ENCODE measurements around the gene CFAP57. TPM values are rescaled to one million over a fixed set of nuclear protein-coding genes. Genes with fewer than 3 reads are reported as not detected.

The CFAP57 gene
- total and polyA plus RNA-seq, 9 donors: 0.13 to 13.2 (median 0.71) TPM

DNA sequence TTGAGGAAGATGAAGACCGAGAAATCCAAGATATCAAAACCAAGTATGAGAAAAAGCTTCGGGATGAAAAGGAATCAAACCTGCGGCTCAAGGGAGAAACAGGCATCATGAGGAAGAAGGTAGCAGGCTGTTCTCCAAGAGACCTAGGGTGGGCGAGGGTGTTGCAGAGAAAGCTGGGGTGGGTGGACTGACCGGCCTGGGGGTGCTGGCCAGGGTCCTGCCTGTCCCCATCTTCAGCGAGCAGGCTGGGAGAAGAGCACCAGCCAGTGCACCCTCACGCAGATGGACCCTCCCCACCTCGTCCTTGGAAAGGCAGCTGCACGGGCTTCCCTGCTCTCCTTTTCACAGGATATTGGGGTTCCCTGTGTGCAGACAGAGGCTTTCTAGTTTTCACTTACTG lies 50.7 kb downstream of the CFAP57 start:
- Histone ChIP-seq H3K27me3 (no peaks in the 10 kb centered on the region), H3K4me3 (no peak overlapping the region), H3K36me3 (no peaks in the 10 kb centered on the region), H3K27ac (no peak overlapping the region), H3K4me1 (ENCODE audit: insufficient read depth) (no peaks in the 10 kb centered on the region), H3K9me3 (no peaks in the 10 kb centered on the region)
- no peak for DNase-seq
- intact Hi-C loops (cut with DNase I): loop anchor here in 2 of 4 donors (10.0 kb wide), 3 partner anchors 192 to 712 kb away; partner anchors contain the start of gene ARTN (in 1 of the 2)
- 48 to 62% (median 54%) methylated on average over 9 of the region's 9 CpGs for WGBS, 3 donors
- TF ChIP-seq, protein P1, sequence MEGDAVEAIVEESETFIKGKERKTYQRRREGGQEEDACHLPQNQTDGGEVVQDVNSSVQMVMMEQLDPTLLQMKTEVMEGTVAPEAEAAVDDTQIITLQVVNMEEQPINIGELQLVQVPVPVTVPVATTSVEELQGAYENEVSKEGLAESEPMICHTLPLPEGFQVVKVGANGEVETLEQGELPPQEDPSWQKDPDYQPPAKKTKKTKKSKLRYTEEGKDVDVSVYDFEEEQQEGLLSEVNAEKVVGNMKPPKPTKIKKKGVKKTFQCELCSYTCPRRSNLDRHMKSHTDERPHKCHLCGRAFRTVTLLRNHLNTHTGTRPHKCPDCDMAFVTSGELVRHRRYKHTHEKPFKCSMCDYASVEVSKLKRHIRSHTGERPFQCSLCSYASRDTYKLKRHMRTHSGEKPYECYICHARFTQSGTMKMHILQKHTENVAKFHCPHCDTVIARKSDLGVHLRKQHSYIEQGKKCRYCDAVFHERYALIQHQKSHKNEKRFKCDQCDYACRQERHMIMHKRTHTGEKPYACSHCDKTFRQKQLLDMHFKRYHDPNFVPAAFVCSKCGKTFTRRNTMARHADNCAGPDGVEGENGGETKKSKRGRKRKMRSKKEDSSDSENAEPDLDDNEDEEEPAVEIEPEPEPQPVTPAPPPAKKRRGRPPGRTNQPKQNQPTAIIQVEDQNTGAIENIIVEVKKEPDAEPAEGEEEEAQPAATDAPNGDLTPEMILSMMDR (IDR thresholded peaks at IDR 0.05): no peak
- no peak for TF ChIP-seq POLR2A (IDR thresholded peaks at IDR 0.05)
- no peak for TF ChIP-seq EP300 (IDR thresholded peaks at IDR 0.05)

DNA sequence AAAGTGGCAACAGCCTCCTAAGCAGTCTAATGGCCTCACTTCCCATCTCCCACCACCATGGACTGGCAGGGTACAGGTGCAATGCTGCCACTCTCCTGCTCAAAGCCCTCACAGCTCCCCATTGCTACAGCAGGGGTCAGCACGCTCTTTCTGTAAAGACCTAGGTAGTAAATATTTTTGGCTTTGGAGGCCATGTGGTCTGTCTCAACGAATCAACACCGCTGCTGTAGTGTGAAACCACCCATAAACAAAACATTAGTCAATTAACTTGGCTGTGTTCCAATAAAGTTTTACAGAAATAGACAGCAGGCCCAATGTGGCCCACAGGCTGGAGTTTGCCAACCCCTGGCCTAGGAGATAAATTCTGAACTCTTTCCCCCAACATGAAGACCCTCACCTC lies 53.0 kb downstream of the CFAP57 start:
- WGBS, 3 donors: 50 to 62% (median 57%) methylated on average over 3 of the region's 3 CpGs
- intact Hi-C loops (cut with DNase I): loop anchor here in 2 of 4 donors (10.0 kb wide), 3 partner anchors 190 to 710 kb away; partner anchors contain the start of gene ARTN (in 1 of the 2)
- DNase-seq: no peak
- no peak for TF ChIP-seq EP300 (IDR thresholded peaks at IDR 0.05)
- TF ChIP-seq, protein P1 (IDR thresholded peaks at IDR 0.05): no peak
- TF ChIP-seq POLR2A (IDR thresholded peaks at IDR 0.05): no peak
- H3K4me1 ChIP-seq (ENCODE audit: insufficient read depth): peaks cover 4% of the 10 kb centered on the region
- no peaks in the 10 kb centered on the region for H3K36me3 ChIP-seq
- no peak overlapping the region for H3K27ac ChIP-seq
- H3K9me3 ChIP-seq: no peaks in the 10 kb centered on the region
- no peak overlapping the region for H3K4me3 ChIP-seq
- no peaks in the 10 kb centered on the region for H3K27me3 ChIP-seq

DNA sequence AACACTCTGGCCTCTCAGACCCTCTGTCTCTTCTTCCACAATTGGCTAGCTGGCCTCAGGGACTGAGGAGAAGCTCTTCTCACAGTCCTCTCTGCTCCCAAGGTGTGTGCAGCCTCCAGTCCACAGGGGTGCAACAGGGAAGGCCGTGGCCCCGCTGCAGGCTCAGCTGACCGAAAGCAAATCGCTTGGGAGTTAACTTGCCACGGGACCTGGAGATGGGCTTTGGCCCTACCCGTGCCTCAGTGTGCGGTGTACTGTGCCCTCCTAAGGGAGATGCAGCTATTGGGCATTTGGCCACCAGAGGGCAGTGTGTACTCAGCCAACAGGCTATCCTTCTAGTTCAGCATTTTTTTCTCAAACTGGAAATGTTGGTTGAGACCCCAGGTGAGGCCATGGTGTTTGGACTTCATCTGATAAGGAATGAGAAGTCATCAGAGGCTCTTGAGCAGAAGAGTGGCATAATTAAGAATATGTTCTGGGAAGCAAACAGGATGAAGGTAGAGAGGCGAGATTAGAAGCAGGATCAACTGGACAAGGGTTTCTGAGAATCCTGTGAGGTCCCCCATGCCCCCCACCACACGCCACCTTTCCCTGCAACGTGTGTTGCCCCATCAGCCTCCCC lies 55.1 kb downstream of the CFAP57 start:
- Histone ChIP-seq H3K9me3 (no peaks in the 10 kb centered on the region), H3K27ac (no peak overlapping the region), H3K27me3 (no peaks in the 10 kb centered on the region), H3K4me3 (no peak overlapping the region), H3K4me1 (ENCODE audit: insufficient read depth) (peaks cover 7% of the 10 kb centered on the region), H3K36me3 (no peaks in the 10 kb centered on the region)
- intact Hi-C loops (cut with DNase I): loop anchor here in 3 of 4 donors (2.0 to 10.0 kb wide), 4 partner anchors 188 to 708 kb away; partner anchors contain the start of gene ARTN (in 1 of the 3)
- DNase-seq: peak; percentile 80 to 90 (median 89)
- WGBS, 3 donors: 14 to 16% (median 16%) methylated on average over 10 of the region's 10 CpGs
- no peak for TF ChIP-seq EP300 (IDR thresholded peaks at IDR 0.05)
- TF ChIP-seq, protein P1 (IDR thresholded peaks at IDR 0.05): peak; percentile 80 to 94 (median 88)

DNA sequence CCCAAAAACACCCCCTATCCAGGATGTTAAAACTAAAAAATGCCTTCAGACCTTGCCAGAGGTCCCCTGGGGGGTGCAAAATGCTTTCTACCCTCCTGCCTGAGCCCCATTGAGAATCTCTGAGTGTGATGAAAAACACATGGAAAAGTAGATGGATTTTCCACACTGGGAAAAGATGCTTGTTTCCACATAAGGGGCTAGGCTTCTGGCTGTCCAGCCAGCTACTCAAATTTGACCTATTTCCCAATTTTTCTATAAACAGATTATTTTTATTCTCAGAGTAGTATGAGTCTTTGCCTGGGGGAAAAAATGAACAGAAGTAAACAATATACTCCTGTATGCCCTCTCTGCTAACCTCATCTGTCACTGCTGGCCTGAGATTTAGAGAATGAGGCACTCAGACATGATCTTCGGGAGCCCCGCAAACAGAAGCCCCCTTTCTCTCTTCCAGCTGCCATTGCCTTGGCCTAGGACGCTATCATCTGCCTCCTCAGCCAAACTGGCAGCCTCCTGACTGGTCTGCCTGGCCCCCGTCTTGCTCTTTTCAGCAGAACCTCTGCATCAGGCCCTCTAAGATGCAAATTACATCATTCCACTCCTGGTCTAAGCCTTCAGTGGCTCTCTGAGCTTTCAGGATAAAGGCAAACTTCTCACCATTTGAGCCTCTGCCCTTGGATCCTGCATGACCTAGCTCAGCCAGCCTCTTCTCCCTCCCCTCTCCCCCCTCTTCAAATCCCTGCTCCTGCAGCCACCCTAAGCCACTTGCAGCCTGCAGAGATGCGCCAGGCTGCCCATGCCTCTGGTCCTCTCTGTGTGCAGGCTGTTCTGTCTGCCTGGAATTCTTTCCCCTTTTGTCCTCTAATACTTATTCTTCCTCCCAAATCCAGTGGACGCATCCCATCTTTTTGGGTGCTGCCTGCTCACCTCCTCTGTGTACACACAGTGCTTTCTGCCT lies 58.0 kb downstream of the CFAP57 start:
- WGBS, 3 donors: 47 to 54% (median 52%) methylated on average over 6 of the region's 6 CpGs
- peak overlapping the region; percentile 16 to 55 for H3K27ac ChIP-seq
- no peak for TF ChIP-seq EP300 (IDR thresholded peaks at IDR 0.05)
- TF ChIP-seq, protein P1 (IDR thresholded peaks at IDR 0.05): no peak
- H3K9me3 ChIP-seq: no peaks in the 10 kb centered on the region
- DNase-seq: peak in 3 of 5 donors; percentile 28 to 45 (median 38)
- intact Hi-C loops (cut with DNase I): loop anchor here (10.0 kb wide), 4 partner anchors 135 to 705 kb away; partner anchors contain the start of genes ARTN (in 1 of the 4) and ELOVL1 (in 1 of the 4)
- H3K36me3 ChIP-seq: no peaks in the 10 kb centered on the region
- no peak overlapping the region for H3K4me3 ChIP-seq
- no peaks in the 10 kb centered on the region for H3K27me3 ChIP-seq
- H3K4me1 ChIP-seq (ENCODE audit: insufficient read depth): peaks cover 7% of the 10 kb centered on the region

Measured in ovary (tissue), 9 donors.